ENCODE results near the gene BRICD5. TPM values are rescaled to one million over a fixed set of nuclear protein-coding genes. Genes with fewer than 3 reads are reported as not detected.
A peak's percentile ranks its signal among the peaks of the same experiment; 100 is the strongest.

BRICD5 gene
- total RNA-seq, 2 experiments from 2014 or later: 8.0 to 8.8 TPM

GRCh38 chr16:2229632-2230250 lies 19.1 kb upstream of the BRICD5 start:
- ATAC-seq (no peak), DNase-seq (no peak)
- peaks cover 10% of the 10 kb centered on the region for H3K4me1 Mint-ChIP-seq
- no peak overlapping the region for H3K4me3 Mint-ChIP-seq
- peaks cover 24% of the 10 kb centered on the region for H3K36me3 Mint-ChIP-seq (ENCODE audit: low read depth)
- no peaks in the 10 kb centered on the region for H3K27me3 Mint-ChIP-seq
- POLR2A ChIA-PET: no interaction called here
- no peak overlapping the region for H3K27ac Mint-ChIP-seq
- CTCF ChIA-PET: no interaction called here
- H3K9me3 Mint-ChIP-seq (ENCODE audit: low read depth): no peaks in the 10 kb centered on the region
- intact Hi-C loops (cut with DNase I, micrococcal nuclease): loop anchor here in 1 of 2 experiments (10.0 kb wide), 1 partner anchor 525 kb away; the partner anchor contains the start of gene SRRM2

GRCh38 chr16:2229091-2229490 lies 18.4 kb upstream of the BRICD5 start:
- H3K9me3 Mint-ChIP-seq (ENCODE audit: low read depth): no peaks in the 10 kb centered on the region
- POLR2A ChIA-PET: no interaction called here
- H3K4me1 Mint-ChIP-seq: peaks cover 14% of the 10 kb centered on the region
- intact Hi-C loops (cut with DNase I, micrococcal nuclease): loop anchor here in 1 of 2 experiments (10.0 kb wide), 1 partner anchor 526 kb away; the partner anchor contains the start of gene SRRM2
- H3K36me3 Mint-ChIP-seq (ENCODE audit: low read depth): peaks cover 23% of the 10 kb centered on the region
- no peak overlapping the region for H3K27ac Mint-ChIP-seq
- H3K27me3 Mint-ChIP-seq: no peaks in the 10 kb centered on the region
- ATAC-seq (no peak), DNase-seq (no peak)
- no peak overlapping the region for H3K4me3 Mint-ChIP-seq
- CTCF ChIA-PET: no interaction called here

DNA sequence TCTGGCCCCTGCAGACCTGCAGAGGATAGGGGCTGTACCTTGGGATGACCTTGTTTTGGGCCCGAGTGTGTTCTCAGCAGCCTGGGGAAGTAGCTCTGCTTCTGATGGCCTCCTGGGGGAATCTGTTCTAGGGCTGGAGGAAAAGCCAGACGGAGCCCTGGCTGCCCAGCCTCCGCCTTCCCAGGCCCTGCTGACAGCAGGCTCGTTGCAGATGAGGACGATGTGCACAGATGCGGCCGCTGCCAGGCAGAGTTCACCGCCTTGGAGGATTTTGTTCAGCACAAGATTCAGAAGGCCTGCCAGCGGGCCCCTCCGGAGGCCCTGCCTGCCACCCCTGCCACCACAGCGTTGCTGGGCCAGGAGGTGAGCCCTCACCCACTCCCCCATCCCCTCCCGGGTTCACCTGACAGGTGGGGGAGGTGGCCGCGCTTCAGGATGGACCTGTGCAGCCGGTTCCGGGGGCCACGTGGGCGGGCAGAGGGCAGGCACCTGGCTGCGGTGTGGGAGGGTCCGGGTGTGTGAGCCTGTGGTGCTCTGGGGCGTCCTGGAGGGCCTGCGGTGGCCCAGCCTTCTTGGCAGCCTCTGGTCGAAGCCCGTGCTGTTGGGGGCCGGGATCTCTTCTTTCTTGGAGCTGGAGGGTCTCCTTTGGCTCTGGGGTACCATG lies 17.6 kb upstream of the BRICD5 start:
- Mint-ChIP-seq H3K27ac (no peak overlapping the region), H3K36me3 (ENCODE audit: low read depth) (peaks cover 20% of the 10 kb centered on the region), H3K4me1 (peaks cover 15% of the 10 kb centered on the region), H3K27me3 (no peaks in the 10 kb centered on the region), H3K4me3 (no peak overlapping the region), H3K9me3 (ENCODE audit: low read depth) (no peaks in the 10 kb centered on the region)
- CTCF ChIA-PET: no interaction called here
- ATAC-seq (no peak), DNase-seq (no peak)
- intact Hi-C loops (cut with DNase I, micrococcal nuclease): loop anchor here in 1 of 2 experiments (10.0 kb wide), 1 partner anchor 527 kb away; the partner anchor contains the start of gene SRRM2
- POLR2A ChIA-PET: no interaction called here

DNA sequence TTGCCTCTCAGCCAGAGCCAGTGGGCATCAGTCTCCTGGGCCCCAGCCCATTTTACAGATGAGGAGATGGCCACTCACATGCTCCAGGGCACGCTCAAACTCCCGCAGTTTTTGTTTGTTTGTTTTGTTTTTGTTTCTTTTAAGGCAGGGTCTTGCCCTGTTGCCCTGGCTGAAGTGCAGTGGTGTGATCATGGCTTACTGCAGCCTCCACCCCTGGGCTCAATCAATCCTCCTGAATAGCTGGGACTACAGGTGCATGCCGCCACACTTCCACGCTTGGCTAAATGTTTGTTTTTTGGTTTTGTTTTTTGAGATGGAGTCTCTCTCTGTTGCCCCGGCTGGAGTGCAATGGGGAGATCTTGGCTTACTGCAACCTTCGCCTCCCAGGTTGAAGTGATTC lies 16.3 kb upstream of the BRICD5 start:
- Mint-ChIP-seq H3K27me3 (no peaks in the 10 kb centered on the region), H3K27ac (no peak overlapping the region), H3K36me3 (ENCODE audit: low read depth) (peaks cover 19% of the 10 kb centered on the region), H3K4me1 (peaks cover 15% of the 10 kb centered on the region), H3K4me3 (no peak overlapping the region), H3K9me3 (ENCODE audit: low read depth) (no peaks in the 10 kb centered on the region)
- POLR2A ChIA-PET: interaction anchor here (0.8 kb wide), 1 partner anchor 28 kb away, joined by 3 read pairs; no protein-coding TSS in a partner anchor
- ATAC-seq (no peak), DNase-seq (no peak)
- intact Hi-C loops (cut with DNase I, micrococcal nuclease): loop anchor here in 1 of 2 experiments (10.0 kb wide), 1 partner anchor 528 kb away; the partner anchor contains the start of gene SRRM2
- CTCF ChIA-PET: no interaction called here

DNA sequence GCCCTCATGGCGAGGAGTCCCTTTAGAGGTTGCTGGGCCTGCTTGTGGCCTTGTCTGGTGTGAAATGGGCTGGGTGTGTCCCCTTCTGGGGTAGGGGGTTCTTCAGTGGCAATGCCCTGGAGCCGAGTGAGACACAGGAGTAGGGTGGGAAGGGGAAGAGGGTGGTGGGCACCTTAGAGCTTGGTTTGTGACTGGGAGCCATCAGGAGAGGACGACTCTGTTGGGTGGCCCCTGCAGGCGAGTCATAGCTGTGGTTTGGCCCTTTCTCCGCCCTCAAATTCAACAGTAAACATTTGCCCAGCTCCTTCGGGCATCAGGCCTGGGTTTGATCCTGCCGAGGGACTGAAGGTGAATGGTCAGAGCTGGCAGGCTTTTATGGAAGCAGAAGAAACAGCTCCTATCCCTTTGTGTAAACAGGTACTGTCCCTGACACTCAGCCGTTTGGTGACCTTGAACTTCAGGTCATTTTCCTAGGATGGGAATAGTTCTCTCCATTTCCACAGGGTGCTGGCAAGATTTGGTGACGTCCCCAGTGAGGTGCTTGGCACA lies 15.7 kb upstream of the BRICD5 start:
- no peak for DNase-seq
- Mint-ChIP-seq H3K9me3 (ENCODE audit: low read depth) (no peaks in the 10 kb centered on the region), H3K27me3 (no peaks in the 10 kb centered on the region), H3K27ac (no peak overlapping the region), H3K4me3 (no peak overlapping the region), H3K36me3 (ENCODE audit: low read depth) (peaks cover 18% of the 10 kb centered on the region), H3K4me1 (peaks cover 15% of the 10 kb centered on the region)
- intact Hi-C loops (cut with DNase I, micrococcal nuclease): loop anchor here in 1 of 2 experiments (10.0 kb wide), 1 partner anchor 528 kb away; the partner anchor contains the start of gene SRRM2
- ChIA-PET POLR2A (no interaction called here), CTCF (interaction anchor here (0.6 kb wide), 1 partner anchor 32 kb away, joined by 3 read pairs; no protein-coding TSS in a partner anchor)
- ATAC-seq: no peak

DNA sequence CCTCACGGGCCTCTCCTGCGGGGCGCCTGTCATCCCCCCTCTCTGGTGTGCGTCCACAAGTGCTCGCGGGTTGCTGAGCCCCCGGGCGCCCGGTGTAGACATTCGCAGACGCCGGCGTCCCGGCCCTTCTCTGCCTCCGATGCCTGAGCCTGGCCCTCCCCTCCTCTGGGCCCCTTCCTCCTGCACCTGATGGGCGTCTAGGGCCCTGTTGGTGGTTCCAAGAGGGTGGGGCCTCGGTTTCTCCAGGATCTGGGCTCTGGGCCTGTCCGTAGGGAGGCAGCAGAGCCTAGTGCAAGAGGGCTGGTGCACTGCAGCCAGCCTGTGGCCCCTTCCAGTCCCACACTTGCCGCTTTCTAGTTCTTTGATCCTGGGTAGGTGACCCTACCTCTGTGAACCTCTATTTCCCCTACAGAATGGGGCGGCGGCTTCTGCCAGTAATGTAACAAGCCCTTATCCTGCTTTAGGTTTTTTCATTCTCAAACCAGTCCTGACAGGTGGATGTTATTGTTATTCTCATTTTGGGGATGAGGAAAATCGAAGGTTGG lies 13.4 kb upstream of the BRICD5 start:
- ATAC-seq: peak; percentile 8
- Mint-ChIP-seq H3K27ac (no peak overlapping the region), H3K36me3 (ENCODE audit: low read depth) (peaks cover 10% of the 10 kb centered on the region), H3K4me3 (peak overlapping the region; percentile 78), H3K27me3 (no peaks in the 10 kb centered on the region), H3K4me1 (peaks cover 15% of the 10 kb centered on the region), H3K9me3 (ENCODE audit: low read depth) (no peaks in the 10 kb centered on the region)
- intact Hi-C loops (cut with DNase I, micrococcal nuclease): loop anchor here (1.0 to 10.0 kb wide), 19 partner anchors 9 to 531 kb away; partner anchors contain the start of genes ECI1 (in 2 of the 2), MLST8 (in 2 of the 2), RNPS1 (in 2 of the 2) and TRAF7 (in 2 of the 2)
- CTCF ChIA-PET: interaction anchor here (1.0 kb wide), 1 partner anchor 616 kb away, joined by 3 read pairs; no protein-coding TSS in a partner anchor
- POLR2A ChIA-PET: interaction anchor here (1.4 kb wide), 1 partner anchor 30 kb away, joined by 3 read pairs; no protein-coding TSS in a partner anchor
- peak; percentile 54 for DNase-seq

GRCh38 chr16:2223221-2223941 lies 12.7 kb upstream of the BRICD5 start, which contains the start of gene E4F1:
TSS of gene E4F1 (plus strand) at chr16:2223591. CDS start at chr16:2223614, 23 bp downstream.
- peak; percentile 100 for DNase-seq
- peak within 1 kb of the TSS; percentile 13 for H3K27ac Mint-ChIP-seq
- H3K36me3 Mint-ChIP-seq (ENCODE audit: low read depth): peaks cover 10% of the 10 kb centered on the region

GRCh38 chr16:2216330-2216729 lies 5.7 kb upstream of the BRICD5 start:
- H3K4me1 Mint-ChIP-seq: peaks cover 18% of the 10 kb centered on the region
- POLR2A ChIA-PET: no interaction called here
- H3K4me3 Mint-ChIP-seq: peak overlapping the region; percentile 89
- H3K27me3 Mint-ChIP-seq: no peaks in the 10 kb centered on the region
- intact Hi-C loops (cut with DNase I, micrococcal nuclease): no loop called here
- no peaks in the 10 kb centered on the region for H3K9me3 Mint-ChIP-seq (ENCODE audit: low read depth)
- H3K27ac Mint-ChIP-seq: peak overlapping the region; percentile 60
- DNase-seq (no peak), ATAC-seq (no peak)
- CTCF ChIA-PET: interaction anchor here (0.5 kb wide), 1 partner anchor 293 kb away, joined by 3 read pairs; no protein-coding TSS in a partner anchor
- peaks cover 17% of the 10 kb centered on the region for H3K36me3 Mint-ChIP-seq (ENCODE audit: low read depth)

More at GRCh38 chr16:2223221-2223941, 12.7 kb upstream of the BRICD5 start, which contains the start of gene E4F1:
- ChIA-PET CTCF (interaction anchor here (0.9 to 1.4 kb wide), 2 partner anchors 17 to 205 kb away, joined by 3 read pairs; no protein-coding TSS in a partner anchor), POLR2A (interaction anchor here (0.6 to 1.4 kb wide), 2 partner anchors 30 to 1785 kb away, joined by 3 to 7 read pairs; no protein-coding TSS in a partner anchor)
- Mint-ChIP-seq H3K4me3 (peak within 1 kb of the TSS; percentile 78), H3K4me1 (peaks cover 15% of the 10 kb centered on the region), H3K9me3 (ENCODE audit: low read depth) (no peaks in the 10 kb centered on the region), H3K27me3 (no peaks in the 10 kb centered on the region)
- intact Hi-C loops (cut with DNase I, micrococcal nuclease): loop anchor here (1.0 to 10.0 kb wide), 19 partner anchors 8 to 531 kb away; partner anchors contain the start of genes ECI1 (in 2 of the 2), MLST8 (in 2 of the 2), RNPS1 (in 2 of the 2) and TRAF7 (in 2 of the 2)
- ATAC-seq: peak; percentile 99

DNA sequence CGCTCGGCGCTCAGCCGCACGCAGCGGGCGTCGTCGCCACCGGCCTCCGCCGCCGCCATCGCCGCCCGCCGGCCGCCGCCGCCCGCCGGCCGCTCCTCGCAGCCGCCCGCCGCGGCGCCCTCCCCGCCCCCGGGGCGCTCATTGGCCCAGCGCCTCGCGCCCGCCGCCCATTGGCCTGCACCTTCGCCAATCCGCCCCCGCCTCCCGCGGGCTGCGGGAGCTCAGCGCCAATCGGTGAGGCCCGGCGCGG lies 4.0 kb upstream of the BRICD5 start, which contains the start of gene PGP:
TSS of gene PGP (minus strand) at position 122 of the 250 bp plus-strand sequence. CDS start at position 59, 63 bp downstream.
- H3K27ac Mint-ChIP-seq: peak within 1 kb of the TSS; percentile 91

More for the DNA sequence above, 4.0 kb upstream of the BRICD5 start, which contains the start of gene PGP:
- H3K36me3 Mint-ChIP-seq (ENCODE audit: low read depth): peaks cover 20% of the 10 kb centered on the region
- intact Hi-C loops (cut with DNase I, micrococcal nuclease): loop anchor here (1.0 to 2.0 kb wide), 3 partner anchors 9 to 126 kb away; partner anchors contain the start of genes ABCA3 (in 1 of the 2), E4F1 (in 1 of the 2) and MLST8 (in 1 of the 2)
- ATAC-seq (no peak), DNase-seq (no peak)
- ChIA-PET CTCF (interaction anchor here (0.6 to 1.4 kb wide), 5 partner anchors 11 to 1529 kb away, joined by 3 to 5 read pairs (median 4); no protein-coding TSS in a partner anchor), POLR2A (interaction anchor here (0.5 to 1.2 kb wide), 7 partner anchors 20 to 918 kb away, joined by 3 to 11 read pairs (median 4); partner anchors contain the start of genes ECI1, RPS2 and TRAF7)
- H3K27me3 Mint-ChIP-seq: no peaks in the 10 kb centered on the region
- H3K9me3 Mint-ChIP-seq (ENCODE audit: low read depth): no peaks in the 10 kb centered on the region
- peak within 1 kb of the TSS; percentile 89 for H3K4me3 Mint-ChIP-seq
- H3K4me1 Mint-ChIP-seq: peaks cover 18% of the 10 kb centered on the region

Measured in activated CD4-positive, alpha-beta T cell treated with anti-CD3 and anti-CD28 coated beads for 36 hours (primary cell).